Fibroblast of peridontal ligament (primary cell): ENCODE results near the gene STIP1.
"Not testable (repeated sequence)": the region's sequence is repeated elsewhere in the genome, so short reads cannot be mapped to it uniquely, and the experiment has no call there.

ENCODE experiments used
- DNase-seq: peaks from one replicate; pipeline ENCODE4 v3.0.0-alpha.2; 2010; ENCODE audit errors: extremely low read depth

The STIP1 gene

DNA sequence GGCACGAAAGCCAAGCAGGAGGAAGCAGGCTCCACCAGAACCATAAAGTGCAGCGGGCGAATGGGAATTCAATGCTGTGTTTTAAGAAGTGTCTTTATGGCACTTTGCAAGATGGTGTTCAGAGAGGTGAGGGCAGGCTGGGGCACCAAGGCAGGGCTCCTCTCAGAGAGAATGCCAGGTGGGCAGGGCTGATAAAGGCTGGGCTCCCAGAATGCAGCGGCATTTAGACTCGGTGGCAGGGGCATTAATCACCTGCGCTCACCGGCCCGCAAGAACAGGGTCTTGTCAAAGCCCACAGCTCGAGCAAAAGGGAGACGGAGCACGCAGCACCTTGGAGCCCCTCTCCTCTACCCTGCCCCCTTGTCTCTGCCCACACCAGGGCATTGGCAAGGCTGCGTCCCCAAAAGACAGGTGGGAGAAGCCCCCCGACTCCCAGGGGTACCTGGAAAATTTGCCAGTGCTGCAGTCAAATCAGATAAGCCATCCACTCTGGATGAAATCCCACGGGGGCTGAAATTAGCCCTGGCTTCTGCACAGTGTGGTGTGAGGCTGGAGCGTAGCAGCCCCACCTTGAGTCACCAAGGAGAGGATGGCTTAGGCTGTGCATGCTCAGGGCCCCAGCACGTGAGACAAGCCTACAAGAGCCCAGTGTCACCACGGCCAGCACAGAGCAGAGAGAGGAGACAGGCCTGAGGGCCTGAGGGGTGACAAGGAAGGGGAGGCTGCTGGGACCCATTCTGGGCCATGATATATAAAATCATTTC lies 28.2 kb upstream of the STIP1 start:
- no peak for DNase-seq

DNA sequence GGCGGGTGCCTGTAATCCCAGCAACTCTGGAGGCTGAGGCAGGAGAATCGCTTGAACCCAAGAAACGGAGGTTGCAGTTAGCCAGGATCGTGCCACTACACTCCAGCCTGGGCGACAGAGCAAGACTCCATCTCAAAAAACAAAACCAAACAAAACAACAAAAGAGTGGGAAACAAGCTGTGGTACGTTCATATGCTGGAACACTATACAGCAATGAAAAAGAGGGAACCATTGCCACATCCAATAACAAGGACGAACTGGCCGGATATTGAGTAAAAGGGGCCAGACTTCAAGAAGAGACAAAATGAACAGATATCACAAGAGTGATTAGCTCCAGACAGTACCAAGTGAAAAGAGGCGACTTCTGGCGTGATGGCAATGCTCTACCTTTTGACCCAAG lies 24.9 kb upstream of the STIP1 start:
- no peak for DNase-seq

DNA sequence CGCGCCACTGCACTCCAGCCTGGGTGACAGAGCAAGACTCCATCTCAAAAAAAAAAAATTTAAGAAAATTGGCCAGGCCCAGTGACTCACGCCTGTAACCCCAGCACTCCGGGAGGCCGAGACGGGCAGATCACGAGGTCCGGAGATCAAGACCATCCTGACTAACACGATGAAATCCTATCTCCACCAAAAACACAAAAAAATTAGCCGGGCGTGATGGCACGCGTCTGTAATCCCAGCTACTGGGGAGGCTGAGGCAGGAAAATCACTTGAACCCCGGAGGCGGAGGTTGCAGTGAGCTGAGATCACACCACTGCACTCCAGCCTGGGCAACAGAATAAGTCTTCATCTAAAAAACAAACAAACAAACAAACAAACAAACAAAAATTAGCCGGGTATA lies 23.2 kb upstream of the STIP1 start:
- not testable (repeated sequence) for DNase-seq

DNA sequence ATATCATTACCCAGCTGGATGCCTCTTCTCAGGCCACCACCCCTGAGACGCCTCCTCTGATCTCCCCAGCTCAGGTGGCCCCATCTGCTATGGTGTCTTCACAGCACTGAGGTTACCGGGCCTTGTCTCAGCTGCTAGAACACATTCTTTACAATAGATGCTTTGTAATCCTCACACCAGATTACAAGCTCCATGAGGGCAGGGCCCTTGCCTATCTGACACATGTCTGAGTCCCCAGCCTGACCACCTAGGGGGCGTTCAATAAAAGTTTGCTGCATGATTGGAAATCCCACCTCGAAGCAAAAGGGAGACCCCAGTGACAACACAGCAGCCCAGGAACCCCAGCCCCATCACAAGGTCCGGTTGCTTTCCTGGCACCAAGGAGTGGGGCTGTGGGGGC lies 22.0 kb upstream of the STIP1 start:
- DNase-seq, result no peak

DNA sequence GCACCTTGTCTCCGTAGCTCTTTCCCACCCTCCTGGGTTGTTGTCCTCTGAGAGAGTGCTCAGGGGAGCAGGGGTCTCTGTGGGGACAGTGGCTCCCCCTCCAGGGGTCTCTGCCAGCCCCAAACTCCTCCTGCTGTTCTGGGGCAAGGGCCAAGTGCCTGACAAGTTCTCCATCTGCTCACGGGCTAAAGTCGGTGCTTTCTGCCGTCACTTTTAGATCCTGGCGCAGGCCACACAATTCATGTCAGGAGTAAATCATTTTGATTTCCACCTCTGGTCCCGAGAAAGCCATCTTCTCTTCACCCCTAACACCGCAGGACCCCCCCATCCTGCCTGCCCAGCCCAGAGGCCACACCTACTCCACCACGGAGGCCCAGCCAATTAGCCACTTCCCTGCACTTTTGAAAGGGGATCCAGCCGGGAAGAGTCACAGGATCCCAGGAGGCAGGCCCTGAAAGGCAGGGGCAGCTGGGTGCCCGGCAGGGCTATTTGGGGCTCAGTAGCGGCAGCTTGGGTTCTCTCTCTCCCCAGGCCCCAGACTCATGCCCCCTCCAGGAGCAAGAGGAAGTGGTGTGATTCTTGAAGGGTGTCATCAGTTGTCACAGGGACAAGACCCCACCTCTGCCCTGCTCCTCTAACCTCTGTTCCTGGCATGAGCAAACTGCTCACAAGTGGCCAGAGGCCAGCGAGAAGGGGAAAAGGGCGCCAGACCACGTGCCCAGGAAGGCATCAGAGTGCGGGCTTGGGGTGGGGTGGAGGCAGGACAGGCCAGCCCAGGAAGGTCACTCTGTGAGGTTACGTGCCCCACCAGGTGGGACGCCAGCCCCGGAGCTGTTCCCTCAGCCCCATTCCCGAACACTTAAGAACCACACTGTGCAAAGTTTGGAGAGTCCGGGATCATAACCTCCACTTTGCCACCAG lies 21.3 kb upstream of the STIP1 start:
- no peak for DNase-seq

DNA sequence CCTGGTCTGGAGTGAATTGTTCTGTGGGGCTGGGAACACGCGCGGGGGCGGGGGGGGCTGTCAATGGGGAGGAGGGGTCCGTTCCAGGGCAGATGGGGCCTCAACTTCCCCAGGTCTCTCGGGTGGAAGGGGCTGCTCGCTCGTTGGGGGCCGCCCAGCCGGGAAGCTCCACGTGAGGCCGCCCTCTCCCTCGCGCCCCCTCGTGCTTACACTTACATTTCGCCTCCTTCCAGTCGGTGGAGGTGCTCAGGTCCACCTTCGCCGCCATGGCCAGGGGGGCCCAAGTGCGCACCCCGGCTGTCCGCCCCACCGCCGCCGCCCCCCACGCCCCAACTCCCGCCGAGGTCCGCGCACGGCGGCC lies 20.5 kb upstream of the STIP1 start:
- DNase-seq, result no peak

DNA sequence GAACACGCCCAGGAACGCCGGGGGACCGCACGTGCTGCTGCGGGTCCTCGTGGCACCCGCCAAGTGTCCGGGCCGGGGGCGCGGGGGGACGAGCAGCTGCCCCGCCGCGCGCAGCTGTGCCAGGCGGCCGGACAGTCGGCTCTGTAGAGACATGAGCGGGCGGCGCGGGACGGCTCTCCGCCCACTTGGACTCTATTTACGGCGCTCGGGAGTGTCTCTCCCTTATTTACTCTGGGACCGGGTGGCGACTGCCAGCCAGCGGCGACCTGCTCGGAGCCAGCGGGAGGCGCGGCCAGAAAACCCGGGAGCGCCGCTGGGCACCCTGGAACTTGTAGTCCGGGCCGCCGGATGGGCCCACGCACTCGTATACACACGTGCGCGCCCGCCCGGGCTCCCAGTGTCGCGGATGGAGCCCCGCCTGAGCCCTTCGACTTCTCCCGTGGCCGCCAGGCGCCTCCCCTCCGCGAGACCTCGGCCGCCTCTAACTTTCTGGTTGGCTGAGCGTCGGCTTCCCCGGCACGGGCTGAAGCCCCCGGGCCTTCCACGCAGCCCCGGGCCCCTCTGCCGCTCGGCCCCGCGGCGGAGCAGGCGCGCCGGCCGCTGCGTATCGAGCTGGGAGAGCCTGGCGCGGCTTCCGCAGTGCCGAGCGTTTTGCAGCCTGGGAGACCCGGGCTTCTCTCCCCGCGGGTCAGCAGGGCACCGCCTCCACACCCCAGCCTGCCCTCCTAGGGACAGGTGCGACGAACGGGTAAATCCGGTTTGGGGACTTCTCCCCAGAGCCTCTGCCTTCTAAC lies 19.9 kb upstream of the STIP1 start, which contains the start of gene MACROD1:
Gene MACROD1 (minus strand): TSS at position 272 of the 794 bp plus-strand sequence. CDS start 119 bp downstream, at position 153.
- peak; percentile 57 for DNase-seq

DNA sequence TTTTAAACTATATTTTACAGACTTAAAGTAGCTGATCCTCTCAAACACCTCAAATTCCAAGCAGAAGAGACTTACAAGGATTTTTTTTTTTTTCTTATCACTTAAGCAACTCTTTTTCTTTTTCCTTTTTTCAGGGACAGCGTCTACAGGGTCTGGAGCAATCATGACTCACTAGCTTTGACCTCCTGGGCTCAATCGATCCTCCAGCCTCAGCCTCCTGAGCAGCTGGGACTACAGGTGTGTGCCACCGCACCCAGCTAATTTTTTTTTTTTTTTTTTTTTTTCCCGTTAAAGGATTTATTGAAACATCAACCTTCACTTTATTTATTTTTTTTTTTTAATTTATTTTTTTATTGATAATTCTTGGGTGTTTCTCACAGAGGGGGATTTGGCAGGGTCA lies 15.6 kb upstream of the STIP1 start:
- DNase-seq, result no peak

DNA sequence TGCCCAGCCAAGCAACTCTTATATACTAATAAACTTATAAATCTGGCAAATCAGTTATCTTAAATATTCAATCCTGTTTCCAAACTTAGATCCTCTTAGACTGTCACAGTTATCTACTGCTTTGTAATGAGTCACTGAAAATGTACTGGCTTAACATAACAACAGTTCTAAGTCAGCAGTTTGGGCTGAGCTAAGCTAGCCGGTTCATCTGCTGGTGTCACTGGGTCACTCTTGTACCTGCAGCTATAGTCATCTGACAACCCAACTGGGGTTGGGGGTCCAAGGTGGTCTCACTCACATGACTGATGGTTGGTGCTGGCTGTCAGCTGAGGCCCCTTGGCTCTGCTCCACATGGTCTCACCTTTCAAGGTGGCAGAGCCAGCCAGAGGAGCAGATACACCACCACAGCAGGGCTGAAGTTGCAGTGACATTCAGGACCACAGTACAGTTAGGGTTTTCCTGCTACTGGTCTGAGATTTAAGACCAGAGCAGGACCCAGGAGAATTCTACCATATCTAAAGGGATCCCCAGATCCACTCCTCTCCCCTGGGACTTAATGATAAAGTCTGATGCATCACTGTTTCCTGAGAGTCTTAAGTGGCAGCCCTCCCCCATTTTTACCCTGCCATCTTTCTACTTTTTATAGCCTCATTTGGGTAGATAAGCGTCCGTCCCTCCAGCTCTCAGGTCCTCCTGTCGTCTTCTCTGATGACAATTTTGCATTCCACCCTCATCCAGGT lies 12.2 kb upstream of the STIP1 start:
- no peak for DNase-seq

DNA sequence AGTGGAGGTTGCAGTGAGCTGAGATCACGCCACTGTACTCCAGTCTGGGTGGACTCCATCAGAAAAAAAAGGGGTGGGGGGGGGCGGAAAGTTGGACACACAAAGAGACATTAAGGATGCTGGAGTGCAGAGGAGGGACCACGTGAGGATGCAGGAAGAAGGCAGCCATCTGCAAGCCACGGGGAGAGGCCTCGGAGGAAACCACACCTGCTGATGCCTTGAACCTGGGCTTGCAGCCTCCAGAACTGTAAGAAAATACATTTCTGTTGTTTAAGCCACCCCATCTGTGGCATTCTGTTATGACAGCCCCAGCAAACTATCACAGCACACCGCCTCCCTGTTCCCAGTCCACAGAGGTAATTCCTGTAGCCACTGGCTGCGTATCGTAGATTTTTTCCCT lies 9.2 kb upstream of the STIP1 start:
- DNase-seq, result no peak

DNA sequence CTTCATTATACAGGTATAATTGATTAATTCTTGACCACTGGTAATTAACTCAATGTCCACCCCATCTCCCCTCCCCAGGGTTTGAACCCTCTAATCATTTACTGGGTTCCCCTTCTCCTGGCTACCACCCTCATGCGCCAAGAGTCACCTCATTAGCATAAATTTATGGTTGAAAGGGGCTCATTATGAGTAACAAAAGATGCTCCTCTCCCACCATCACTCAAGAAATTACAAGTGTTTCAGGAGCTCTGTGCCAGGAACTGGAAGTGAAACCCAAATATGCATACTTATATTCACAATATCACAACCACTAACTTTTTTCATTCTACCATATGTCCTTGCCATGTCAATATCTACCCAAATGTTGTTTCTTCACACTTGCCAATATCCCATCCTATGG lies 7.8 kb upstream of the STIP1 start:
- DNase-seq, result no peak

DNA sequence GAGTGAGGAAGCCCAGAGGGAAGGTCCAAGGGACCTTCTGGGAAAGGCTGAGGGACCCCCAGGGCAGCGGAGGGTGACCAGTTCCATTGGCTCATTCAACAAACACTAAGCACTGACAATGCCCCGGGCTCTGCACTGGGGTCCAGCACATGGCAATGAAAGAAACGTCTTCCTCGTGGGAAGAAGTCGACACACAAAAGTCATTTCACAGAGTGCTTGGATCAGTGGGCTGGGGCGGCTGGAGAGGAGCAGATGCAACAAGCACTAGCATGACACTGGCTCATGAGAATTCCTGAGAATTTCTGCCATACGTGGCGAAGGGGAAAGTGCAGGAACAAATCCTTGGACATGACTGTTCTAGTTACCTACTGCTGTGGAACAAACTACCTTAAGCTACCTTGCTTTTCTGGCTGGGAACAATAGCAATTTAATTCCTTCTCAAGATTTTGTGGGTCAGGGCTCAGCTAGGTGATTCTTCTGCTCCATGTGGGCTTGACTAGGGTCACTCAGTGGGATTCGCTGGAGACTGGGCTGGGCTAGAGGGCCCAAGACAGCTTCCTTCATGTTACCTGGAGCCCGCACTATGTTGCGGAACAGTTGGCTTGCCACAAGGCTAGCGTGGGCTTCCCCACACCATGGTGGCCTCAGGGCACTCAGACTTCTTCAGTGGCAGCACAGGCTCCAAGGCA lies 6.9 kb upstream of the STIP1 start:
- no peak for DNase-seq

DNA sequence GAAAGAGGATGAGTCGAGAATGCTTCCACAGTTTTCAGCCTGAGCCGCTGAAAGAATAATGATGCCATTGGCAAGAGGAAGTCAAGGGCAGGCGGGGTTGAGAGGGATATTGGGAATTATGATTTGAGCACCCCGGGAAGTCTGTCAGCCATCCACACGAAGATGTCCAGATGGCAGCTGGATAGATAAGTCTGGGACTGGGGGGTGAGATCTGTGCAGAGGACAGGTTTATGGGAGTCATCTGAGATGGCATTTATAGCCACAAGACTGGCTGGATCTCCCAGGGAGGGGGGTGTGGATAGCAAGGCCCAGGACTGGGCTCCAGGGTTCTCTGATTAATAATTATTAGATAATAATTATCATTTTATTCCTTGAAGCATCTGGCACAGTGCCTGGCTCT lies 5.1 kb upstream of the STIP1 start:
- DNase-seq, result no peak

DNA sequence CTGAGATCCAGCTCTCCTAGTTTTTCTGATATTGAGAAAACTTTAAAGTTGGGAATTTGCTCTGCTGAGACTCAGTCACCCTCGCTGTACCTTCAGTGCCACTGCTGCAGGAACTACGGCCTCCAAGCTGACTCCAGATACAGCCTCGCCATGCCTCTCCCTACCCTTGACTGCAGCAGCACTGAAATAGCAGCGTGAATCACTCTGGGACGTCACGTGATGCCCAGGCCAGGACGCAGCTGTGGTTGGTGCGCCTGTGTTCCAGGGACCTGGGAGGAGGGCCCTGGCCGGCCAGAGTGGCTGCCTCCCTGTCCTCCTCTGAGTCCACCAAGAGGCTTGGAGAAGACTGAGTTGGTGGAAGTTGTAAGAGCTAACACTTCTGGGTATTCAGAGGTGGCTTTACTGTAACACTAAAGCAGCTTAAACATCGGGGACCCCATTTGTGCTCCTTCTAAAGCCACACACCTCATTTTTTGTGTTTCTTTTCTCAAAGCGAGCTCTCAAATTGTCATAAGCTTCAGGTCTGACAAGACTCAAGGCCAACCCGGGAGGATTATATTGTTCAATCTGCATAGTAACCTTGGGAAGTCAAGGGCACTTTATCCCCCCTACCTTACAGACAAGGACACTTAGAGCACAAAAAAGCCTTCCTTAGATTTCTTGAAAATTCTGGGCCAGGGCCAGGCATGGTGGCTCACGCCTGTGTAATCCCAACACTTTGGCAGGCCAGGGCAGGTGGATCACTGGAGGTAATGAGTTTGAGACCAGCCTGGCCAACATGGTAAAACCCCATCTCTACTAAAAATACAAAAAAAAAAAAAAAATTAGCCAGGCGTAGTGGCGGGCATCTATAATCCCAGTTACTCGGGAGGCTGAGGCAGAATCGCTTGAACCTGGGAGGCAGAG lies 4.2 kb upstream of the STIP1 start:
- peak; percentile 89 for DNase-seq

DNA sequence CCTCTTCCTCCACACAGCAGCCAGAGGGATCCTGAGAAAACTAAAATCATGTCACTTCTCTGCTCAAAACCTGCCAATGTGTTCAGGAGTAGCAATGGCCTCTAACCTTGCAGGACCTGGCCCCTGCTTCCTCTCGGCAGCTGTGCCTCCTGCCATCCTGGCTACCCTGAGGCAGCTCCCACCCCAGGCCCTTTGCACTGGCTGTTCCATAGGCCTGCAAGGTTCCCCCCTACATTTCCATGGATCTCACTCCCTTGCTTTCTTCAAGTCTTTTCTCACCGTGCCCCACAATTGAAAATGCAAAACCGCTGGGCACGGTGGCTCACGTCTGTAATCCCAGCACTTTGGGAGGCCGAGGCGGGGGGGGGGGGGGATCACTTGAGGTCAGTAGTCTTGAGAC lies 2.1 kb upstream of the STIP1 start:
- DNase-seq, result no peak

DNA sequence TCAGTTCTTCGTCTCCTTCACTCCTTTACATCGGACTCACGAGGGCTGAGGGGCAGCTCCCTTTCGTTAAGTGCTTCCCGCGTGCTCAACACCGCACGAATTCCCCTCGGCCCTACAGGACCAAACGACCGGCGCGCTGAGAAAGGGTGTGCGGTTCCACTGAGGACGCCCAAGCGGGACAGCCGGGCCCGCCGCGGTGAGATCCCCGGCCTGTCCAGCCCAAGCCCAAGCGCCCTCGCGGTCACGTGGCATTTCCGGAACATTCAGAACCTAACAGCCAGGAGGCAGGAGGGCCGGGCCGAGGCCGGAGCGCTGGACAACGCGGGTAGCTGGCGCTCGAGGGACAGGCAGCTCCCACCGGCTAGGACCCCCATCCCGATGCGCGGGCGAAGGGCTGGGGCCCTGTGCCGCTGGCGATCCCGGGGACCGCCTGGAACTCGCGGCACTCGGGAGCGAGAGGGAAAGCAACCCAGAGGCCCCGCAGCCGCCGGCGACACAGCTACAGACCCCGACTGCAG lies 737 bp upstream of the STIP1 start:
- DNase-seq, result peak; percentile 80

DNA sequence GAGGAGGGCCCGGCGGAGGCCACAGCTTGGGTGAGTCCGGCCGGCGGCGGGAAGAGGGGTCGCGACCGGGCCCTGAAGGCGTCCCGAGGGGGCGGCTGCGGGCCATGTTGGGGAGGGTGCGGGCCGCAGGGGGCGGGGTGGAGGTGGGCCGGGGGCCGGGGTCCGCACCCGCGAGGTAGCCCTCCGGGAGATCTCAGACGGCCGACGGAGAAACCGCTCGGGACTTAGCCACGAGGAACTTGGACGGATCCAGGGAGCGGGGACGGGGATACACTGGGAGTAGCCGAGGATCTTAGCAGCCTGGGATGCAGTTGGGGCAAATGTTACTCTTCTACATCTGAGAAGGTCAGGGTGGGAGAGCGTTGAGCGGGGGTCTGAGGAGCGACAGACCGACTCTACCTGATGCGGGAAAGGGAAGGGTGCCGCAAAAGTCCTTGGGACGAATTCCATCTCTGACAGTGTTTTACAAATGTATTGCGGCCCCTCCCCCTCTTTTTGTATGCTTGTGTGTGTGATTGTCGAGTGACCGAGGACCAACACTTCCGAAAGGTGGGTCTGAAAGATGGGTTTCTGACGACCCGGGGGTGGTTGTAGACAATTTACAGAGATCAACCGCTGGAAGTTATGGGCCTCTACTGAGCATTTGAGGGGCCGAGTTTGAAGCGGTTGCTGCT lies 658 bp downstream of the STIP1 start:
- peak; percentile 15 for DNase-seq

DNA sequence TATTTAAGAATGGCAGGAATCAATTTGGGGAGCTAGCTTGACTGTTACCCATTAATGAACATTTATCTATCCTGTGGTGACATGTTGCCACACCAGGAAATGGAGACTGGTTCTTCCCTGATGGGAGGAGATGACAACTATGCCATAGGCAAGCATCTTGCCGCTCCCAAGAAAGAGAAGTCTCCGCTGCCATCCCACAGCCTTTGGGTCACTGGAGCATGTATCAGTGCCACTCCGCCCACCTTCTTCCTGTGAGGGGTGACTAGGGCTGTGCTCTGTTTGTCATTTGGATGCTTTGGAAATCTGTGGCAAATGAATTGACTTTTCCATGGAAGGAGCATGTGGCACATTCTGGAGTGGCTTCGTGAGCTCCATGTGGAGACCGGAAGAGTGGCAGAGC lies 6.5 kb downstream of the STIP1 start:
- no peak for DNase-seq

DNA sequence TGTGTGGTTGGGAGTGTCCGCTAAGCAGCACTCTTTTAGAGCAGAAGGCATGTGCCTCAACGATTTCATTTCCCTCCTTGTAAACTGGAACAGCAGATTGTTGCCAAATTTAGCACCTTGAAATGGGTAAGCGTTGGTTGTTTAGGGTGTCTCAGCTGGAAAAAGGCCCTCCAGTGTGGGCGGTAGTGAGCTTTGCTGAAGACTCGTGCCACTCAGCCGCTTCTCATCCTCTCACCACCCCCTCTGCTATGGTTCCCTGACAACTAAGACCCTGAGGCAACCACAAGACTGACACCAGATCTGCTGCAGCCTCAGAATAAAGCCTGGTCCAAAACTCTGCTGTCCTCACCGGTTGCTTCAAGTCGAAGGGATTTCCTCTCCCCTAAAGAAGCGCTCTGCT lies 10.7 kb downstream of the STIP1 start:
- DNase-seq, result no peak
